Smooth muscle cell (in vitro differentiated cells): Measurements from ENCODE around the gene DCAF4. TPM values are rescaled to one million over a fixed set of nuclear protein-coding genes. Genes with fewer than 3 reads are reported as not detected.

ENCODE experiments used
- DNase-seq: peaks from one replicate; lab custom pipeline; 2025; ENCODE audit not compliant: unreplicated experiment; lab: John Stamatoyannopoulos, UW
- H2AFZ ChIP-seq: fragments of 200-600 bp; sonication (generic); 2 replicates; pipeline ENCODE4 v1.6.0; 2016; ENCODE audit warnings: antibody characterized with exemption, low read depth, mild to moderate bottlenecking
- H3F3A ChIP-seq: fragments of 200-600 bp; sonication (generic); 2 replicates; pipeline ENCODE4 v1.6.0; 2017; ENCODE audit warnings: antibody characterized with exemption, low read depth
- H3K27ac ChIP-seq: fragments of 200-600 bp; sonication (generic); 2 replicates; pipeline ENCODE4 v1.5.1; 2016; ENCODE audit warnings: low read depth, mild to moderate bottlenecking
- H3K27me3 ChIP-seq: fragments of 200-600 bp; sonication (generic); 2 replicates; pipeline ENCODE4 v1.6.1; 2016; ENCODE audit warnings: low read depth, mild to moderate bottlenecking
- H3K36me3 ChIP-seq: fragments of 200-600 bp; sonication (generic); 2 replicates; pipeline ENCODE4 v1.5.1; 2016; ENCODE audit warnings: low read depth
- H3K4me1 ChIP-seq: fragments of 200-600 bp; sonication (generic); 2 replicates; pipeline ENCODE4 v1.5.1; 2016; ENCODE audit warnings: low read depth
- H3K4me2 ChIP-seq: fragments of 200-600 bp; sonication (generic); 2 replicates; pipeline ENCODE4 v1.6.0; 2016; ENCODE audit warnings: mild to moderate bottlenecking
- H3K4me3 ChIP-seq: fragments of 200-600 bp; sonication (generic); 2 replicates; pipeline ENCODE4 v1.5.1; 2016; ENCODE audit warnings: mild to moderate bottlenecking
- H3K79me2 ChIP-seq: fragments of 200-600 bp; sonication (generic); 2 replicates; pipeline ENCODE4 v1.6.0; 2016; ENCODE audit warnings: low read depth, mild to moderate bottlenecking
- H3K9ac ChIP-seq: fragments of 200-600 bp; sonication (generic); 2 replicates; pipeline ENCODE4 v1.6.0; 2016; ENCODE audit warnings: low read depth
- H3K9me3 ChIP-seq: fragments of 200-600 bp; sonication (generic); replicated peaks from 2 replicates; pipeline ENCODE4 v1.5.1; 2016; ENCODE audit warnings: low read depth
- H4K20me1 ChIP-seq: fragments of 200-600 bp; sonication (generic); 2 replicates; pipeline ENCODE4 v1.6.0; 2016; ENCODE audit warnings: low read depth
- CTCF ChIP-seq: fragments of 200-600 bp; sonication (generic); IDR thresholded peaks from 2 replicates; pipeline ENCODE4 v1.5.1; 2017; ENCODE audit warnings: borderline replicate concordance, mild to moderate bottlenecking, antibody characterized with exemption; ENCODE audit not compliant: insufficient read depth, poor library complexity, severe bottlenecking
- WGBS: methylation state at CpG from one replicate; pipeline ENCODE4 v1.1.7; 2016; ENCODE audit warnings: low lambda C conversion rate; 5-methylcytosine and 5-hydroxymethylcytosine counted together
- polyA plus RNA-seq: library from polyadenylated mRNA; unstranded; fragments of >200 nt; fragmentation: Nextera tagmentation; extraction: Ambion mirVana; gene quantifications from 2 replicates; pipeline ENCODE4 v1.2.1, GENCODE V29; 2016
- total RNA-seq: library from RNA; depleted of rRNA; stranded (reverse); fragments of >200 nt; gene quantifications from 2 replicates; pipeline ENCODE4 v1.2.3, GENCODE V29; 2014

Gene DCAF4
- total and polyA plus RNA-seq, 2 experiments from 2014 or later: 8.2 to 9.2 TPM

DNA sequence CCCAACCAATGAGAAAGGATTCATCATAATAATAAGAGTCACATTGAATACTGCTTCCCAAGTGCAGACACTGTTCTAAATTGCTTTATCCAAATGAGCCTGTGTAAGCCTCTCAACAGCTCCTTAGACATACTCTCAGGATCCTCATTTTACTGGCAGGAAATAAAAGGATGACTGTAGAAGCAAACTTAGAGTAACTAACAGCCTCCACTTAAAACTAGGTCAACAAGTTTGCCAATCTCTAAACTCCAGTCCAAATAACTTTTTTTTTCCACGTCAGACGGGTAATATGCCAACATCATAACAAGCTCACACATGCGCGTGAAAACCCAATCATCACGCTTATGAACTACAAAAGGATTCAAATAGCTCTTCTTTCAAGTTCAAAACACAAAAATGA, 17.1 kb upstream of the DCAF4 start:
- no peak overlapping the region for H3K9ac ChIP-seq
- H3K27me3 ChIP-seq: no peaks in the 10 kb centered on the region
- H4K20me1 ChIP-seq: no peaks in the 10 kb centered on the region
- H3K4me1 ChIP-seq: peaks cover 10% of the 10 kb centered on the region
- 80% methylated on average over 5 of the region's 5 CpGs for WGBS
- peak overlapping the region; percentile 47 for H3K27ac ChIP-seq
- no peak for TF ChIP-seq CTCF
- no peaks in the 10 kb centered on the region for H3K9me3 ChIP-seq
- H2AFZ ChIP-seq: peak overlapping the region; percentile 44
- no peak for DNase-seq
- H3K79me2 ChIP-seq: no peaks in the 10 kb centered on the region
- no peak overlapping the region for H3K4me2 ChIP-seq
- no peak overlapping the region for H3K4me3 ChIP-seq
- peaks cover 16% of the 10 kb centered on the region for H3F3A ChIP-seq
- no peaks in the 10 kb centered on the region for H3K36me3 ChIP-seq

- no peak overlapping the region for H3K4me2 ChIP-seq
- H3K79me2 ChIP-seq: no peaks in the 10 kb centered on the region
- H3K4me3 ChIP-seq: no peak overlapping the region
- no peak overlapping the region for H2AFZ ChIP-seq
- no peaks in the 10 kb centered on the region for H3K36me3 ChIP-seq
- TF ChIP-seq CTCF: no peak
- no peaks in the 10 kb centered on the region for H4K20me1 ChIP-seq
- no peaks in the 10 kb centered on the region for H3K27me3 ChIP-seq
- 80% methylated on average over 2 of the region's 2 CpGs for WGBS
- no peak overlapping the region for H3K27ac ChIP-seq
- no peak overlapping the region for H3K9ac ChIP-seq
- H3K9me3 ChIP-seq: no peaks in the 10 kb centered on the region
- peaks cover 5% of the 10 kb centered on the region for H3F3A ChIP-seq
- no peak for DNase-seq
- H3K4me1 ChIP-seq: no peaks in the 10 kb centered on the region
These were observed 12.5 kb upstream of the DCAF4 start for GRCh38 chr14:72913809-72914208.

DNA sequence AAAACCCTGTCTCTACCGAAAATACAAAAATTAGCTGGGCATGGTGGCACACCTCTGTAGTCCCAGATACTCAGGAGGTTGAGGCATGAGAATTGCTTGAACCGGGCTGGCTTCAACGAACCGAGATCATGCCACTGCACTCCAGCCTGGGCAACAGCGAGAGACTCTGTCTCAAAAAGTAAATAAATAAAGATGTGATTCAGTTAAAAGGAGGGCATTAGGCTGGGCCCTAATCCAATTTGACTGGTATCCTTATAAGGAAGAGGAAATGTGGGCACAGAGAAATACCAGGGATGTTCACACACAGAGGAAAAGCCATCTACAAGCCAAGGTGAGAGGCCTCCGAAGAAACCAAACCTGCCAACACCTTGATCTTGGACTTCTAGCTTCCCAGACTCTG, 10.1 kb upstream of the DCAF4 start:
- no peak for DNase-seq
- 65% methylated on average over 6 of the region's 6 CpGs for WGBS

More for the DNA sequence above, 10.1 kb upstream of the DCAF4 start:
- no peak overlapping the region for H3K27ac ChIP-seq
- no peak overlapping the region for H3K4me3 ChIP-seq
- H3F3A ChIP-seq: no peaks in the 10 kb centered on the region
- H3K79me2 ChIP-seq: no peaks in the 10 kb centered on the region
- no peaks in the 10 kb centered on the region for H3K4me1 ChIP-seq
- no peaks in the 10 kb centered on the region for H3K27me3 ChIP-seq
- no peaks in the 10 kb centered on the region for H4K20me1 ChIP-seq
- H2AFZ ChIP-seq: no peak overlapping the region
- no peaks in the 10 kb centered on the region for H3K36me3 ChIP-seq
- no peak overlapping the region for H3K4me2 ChIP-seq
- no peak overlapping the region for H3K9ac ChIP-seq
- no peak for TF ChIP-seq CTCF
- no peaks in the 10 kb centered on the region for H3K9me3 ChIP-seq
